ENCODE results near the gene LRP8. TPM values are rescaled to one million over a fixed set of nuclear protein-coding genes. Genes with fewer than 3 reads are reported as not detected.

The LRP8 gene
- total RNA-seq, 1 donor from 2014 or later = 15.8 TPM

- Mint-ChIP-seq H3K36me3 (ENCODE audit: low read depth, unreplicated experiment) (no peaks in the 10 kb centered on the region), H3K27me3 (ENCODE audit: unreplicated experiment) (peaks cover 9% of the 10 kb centered on the region), H3K4me1 (ENCODE audit: unreplicated experiment) (peaks cover 11% of the 10 kb centered on the region), H3K27ac (ENCODE audit: unreplicated experiment) (no peak overlapping the region), H3K9me3 (ENCODE audit: unreplicated experiment) (no peaks in the 10 kb centered on the region), H3K4me3 (ENCODE audit: unreplicated experiment) (no peak overlapping the region)
- no peak for DNase-seq (ENCODE audit: low spot score)
- no peak for TF ChIP-seq CTCF (IDR thresholded peaks at IDR 0.05; ENCODE audit: unreplicated experiment)
Measured at GRCh38 chr1:53298045-53298637, 29.7 kb downstream of the LRP8 start.

- Mint-ChIP-seq H3K27me3 (ENCODE audit: unreplicated experiment) (peaks cover 9% of the 10 kb centered on the region), H3K4me1 (ENCODE audit: unreplicated experiment) (peaks cover 11% of the 10 kb centered on the region), H3K36me3 (ENCODE audit: low read depth, unreplicated experiment) (no peaks in the 10 kb centered on the region), H3K9me3 (ENCODE audit: unreplicated experiment) (no peaks in the 10 kb centered on the region), H3K27ac (ENCODE audit: unreplicated experiment) (no peak overlapping the region), H3K4me3 (ENCODE audit: unreplicated experiment) (no peak overlapping the region)
- DNase-seq (ENCODE audit: low spot score) = no peak
- no peak for TF ChIP-seq CTCF (IDR thresholded peaks at IDR 0.05; ENCODE audit: unreplicated experiment)
Measured at GRCh38 chr1:53297195-53297594, 30.7 kb downstream of the LRP8 start.

GRCh38 chr1:53296117-53296749 is 31.6 kb downstream of the LRP8 start:
- Mint-ChIP-seq H3K4me1 (ENCODE audit: unreplicated experiment) (peaks cover 11% of the 10 kb centered on the region), H3K27ac (ENCODE audit: unreplicated experiment) (no peak overlapping the region), H3K9me3 (ENCODE audit: unreplicated experiment) (no peaks in the 10 kb centered on the region), H3K36me3 (ENCODE audit: low read depth, unreplicated experiment) (no peaks in the 10 kb centered on the region), H3K4me3 (ENCODE audit: unreplicated experiment) (no peak overlapping the region), H3K27me3 (ENCODE audit: unreplicated experiment) (peaks cover 10% of the 10 kb centered on the region)
- DNase-seq (ENCODE audit: low spot score) = no peak
- no peak for TF ChIP-seq CTCF (IDR thresholded peaks at IDR 0.05; ENCODE audit: unreplicated experiment)

GRCh38 chr1:53295726-53296116 is 32.1 kb downstream of the LRP8 start:
- H3K27me3 Mint-ChIP-seq (ENCODE audit: unreplicated experiment) = peaks cover 11% of the 10 kb centered on the region
- no peak for DNase-seq (ENCODE audit: low spot score)
- H3K27ac Mint-ChIP-seq (ENCODE audit: unreplicated experiment) = no peak overlapping the region
- no peak for TF ChIP-seq CTCF (IDR thresholded peaks at IDR 0.05; ENCODE audit: unreplicated experiment)
- H3K4me3 Mint-ChIP-seq (ENCODE audit: unreplicated experiment) = no peak overlapping the region
- peaks cover 11% of the 10 kb centered on the region for H3K4me1 Mint-ChIP-seq (ENCODE audit: unreplicated experiment)
- H3K9me3 Mint-ChIP-seq (ENCODE audit: unreplicated experiment) = no peaks in the 10 kb centered on the region
- H3K36me3 Mint-ChIP-seq (ENCODE audit: low read depth, unreplicated experiment) = no peaks in the 10 kb centered on the region

GRCh38 chr1:53295295-53295694 is 32.6 kb downstream of the LRP8 start:
- no peak for TF ChIP-seq CTCF (IDR thresholded peaks at IDR 0.05; ENCODE audit: unreplicated experiment)
- no peaks in the 10 kb centered on the region for H3K36me3 Mint-ChIP-seq (ENCODE audit: low read depth, unreplicated experiment)
- H3K27me3 Mint-ChIP-seq (ENCODE audit: unreplicated experiment) = peaks cover 11% of the 10 kb centered on the region
- no peak overlapping the region for H3K4me3 Mint-ChIP-seq (ENCODE audit: unreplicated experiment)
- no peaks in the 10 kb centered on the region for H3K9me3 Mint-ChIP-seq (ENCODE audit: unreplicated experiment)
- no peak for DNase-seq (ENCODE audit: low spot score)
- H3K4me1 Mint-ChIP-seq (ENCODE audit: unreplicated experiment) = peaks cover 11% of the 10 kb centered on the region
- no peak overlapping the region for H3K27ac Mint-ChIP-seq (ENCODE audit: unreplicated experiment)

All from endothelial cell (in vitro differentiated cells).